Neural cell (in vitro differentiated cells): ENCODE data around the gene POFUT1.

Experiments used
- CTCF ChIP-seq: fragments of 450-650 bp; IDR thresholded peaks from 2 replicates; pipeline ENCODE4 v1.5.1; 2014; ENCODE audit warnings: antibody characterized with exemption, mild to moderate bottlenecking, moderate library complexity; ENCODE audit not compliant: poor library complexity, severe bottlenecking
- EP300 ChIP-seq: fragments of 450-650 bp; conservative IDR thresholded peaks from 2 replicates; pipeline ENCODE4 v1.6.1; 2014; ENCODE audit warnings: antibody characterized with exemption, mild to moderate bottlenecking, moderate library complexity; ENCODE audit not compliant: poor library complexity, severe bottlenecking
- EZH2 ChIP-seq: fragments of 200-600, 300-800 bp; shearing (Covaris generic), sonication (generic); IDR thresholded peaks from 2 replicates; pipeline ENCODE4 v1.6.1; 2014; ENCODE audit warnings: antibody characterized with exemption, low read length, borderline replicate concordance, mild to moderate bottlenecking; ENCODE audit not compliant: insufficient read depth, poor library complexity, severe bottlenecking
- REST ChIP-seq: IDR thresholded peaks from 2 replicates; pipeline ENCODE4 v1.6.1; 2012; ENCODE audit warnings: borderline replicate concordance

GRCh38 chr20:32235331-32236047, 27.8 kb downstream of the POFUT1 start:
- TF ChIP-seq CTCF, result no peak
- no peak for TF ChIP-seq EZH2
- no peak for TF ChIP-seq EP300
- TF ChIP-seq REST, result no peak
